Measurements from ENCODE around the gene CDH2.

DNA sequence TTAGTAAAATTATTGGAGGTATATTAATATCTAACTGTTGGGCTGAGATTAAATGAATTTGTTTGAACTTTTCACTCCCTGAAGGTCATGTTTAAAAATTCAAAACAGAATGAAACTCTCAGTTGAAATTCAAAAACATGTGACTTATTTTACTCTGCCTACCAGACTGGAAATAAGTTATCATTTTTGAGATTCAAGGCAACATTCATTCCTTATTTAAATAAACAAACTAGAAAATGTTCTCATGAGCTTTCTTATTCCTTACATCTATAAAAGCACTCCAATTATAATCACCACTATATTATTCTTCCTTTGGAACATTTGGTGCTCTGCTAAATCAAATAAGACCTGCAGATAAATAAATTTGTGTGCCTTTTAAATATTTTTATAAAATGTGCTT, 217.8 kb downstream of the CDH2 start:
- TF ChIP-seq CTCF (IDR thresholded peaks at IDR 0.05; ENCODE audit: low read depth, low read length) (no peak), EZH2phosphoT487 (IDR thresholded peaks at IDR 0.05; ENCODE audit: low read depth) (no peak)
